ENCODE data around the gene UPF3A. TPM values are rescaled to one million over a fixed set of nuclear protein-coding genes. Genes with fewer than 3 reads are reported as not detected.

Gene UPF3A
- total and polyA plus RNA-seq, 10 of the 15 experiments (the other 5 are each of a cell fraction or from before 2014, with no cell fraction given), result 18.6 to 61.5 (median 43.3) TPM

- FAIRE-seq (no peak), ATAC-seq (no peak), DNase-seq (ENCODE audit: low read depth, low spot score) (no peak)
- SMC1A ChIA-PET (ENCODE audit: uncharacterized antibody, unreplicated experiment), result interaction anchor here (0.7 to 1.6 kb wide), 2 partner anchors 39 to 136 kb away, joined by 3 to 4 read pairs; no protein-coding TSS in a partner anchor
- H3K9me3 ChIP-seq (replicated peaks; ENCODE audit: control insufficient read depth, insufficient read depth, low read length), result no peaks in the 10 kb centered on the region
- H3K79me2 ChIP-seq (ENCODE audit: control insufficient read depth, insufficient read depth, low read length), result peaks cover 29% of the 10 kb centered on the region
- in situ Hi-C loops (cut with MboI) (no loop called here), intact Hi-C loops (cut with micrococcal nuclease; ENCODE audit: unreplicated experiment) (no loop called here)
- no peak overlapping the region for H2AFZ ChIP-seq (ENCODE audit: control insufficient read depth, low read depth, low read length)
- no TSS peak for BruUV-seq (replicated peaks)
- no peaks in the 10 kb centered on the region for H3K4me1 ChIP-seq (ENCODE audit: control insufficient read depth, insufficient read depth, low read length)
- POLR2A ChIA-PET, result no interaction called here
- no peak overlapping the region for H3K4me3 ChIP-seq
- CTCF ChIA-PET, result interaction anchor here (1.0 kb wide), 1 partner anchor 10 kb away, joined by 3 read pairs; no protein-coding TSS in a partner anchor
- peaks cover 4 to 10% of the 10 kb centered on the region in 2 experiments for H3K36me3 ChIP-seq (ENCODE audit: control insufficient read depth in 2 of 2, insufficient read depth in 2 of 2, low read length in 1 of 2)
- RAD21 ChIA-PET (ENCODE audit: unreplicated experiment), result no interaction called here
- no peak overlapping the region for H3K27ac ChIP-seq (ENCODE audit: control insufficient read depth, insufficient read depth)
- no peak overlapping the region for H3K9ac ChIP-seq (ENCODE audit: control insufficient read depth, insufficient read depth, low read length)
- 98% methylated on average over 8 of the region's 8 CpGs for WGBS (ENCODE audit: insufficient coverage, insufficient replicate concordance, low lambda C conversion rate, missing lambda C conversion rate)
- no peak overlapping the region for H3K4me2 ChIP-seq (ENCODE audit: control insufficient read depth, insufficient read depth)
- no peaks in the 10 kb centered on the region for H3K27me3 ChIP-seq (replicated peaks in 1 of 2; ENCODE audit: control insufficient read depth in 2 of 2, insufficient read depth in 2 of 2, low read length in 1 of 2)
- H4K20me1 ChIP-seq (ENCODE audit: control insufficient read depth, insufficient read depth), result no peaks in the 10 kb centered on the region
- TF ChIP-seq MEF2B (IDR thresholded peaks at IDR 0.05; ENCODE audit: partially characterized antibody, poor library complexity, severe bottlenecking) (no peak), NFYA (IDR thresholded peaks at IDR 0.05; ENCODE audit: borderline replicate concordance, low read depth, low read length) (no peak), GATAD2B (conservative IDR thresholded peaks at IDR 0.05; ENCODE audit: low read depth) (no peak), NRF1 (conservative IDR thresholded peaks at IDR 0.05; ENCODE audit: low read depth, low read length) (no peak)
Measured at GRCh38 chr13:114286808-114287207, 5.4 kb downstream of the UPF3A start.

DNA sequence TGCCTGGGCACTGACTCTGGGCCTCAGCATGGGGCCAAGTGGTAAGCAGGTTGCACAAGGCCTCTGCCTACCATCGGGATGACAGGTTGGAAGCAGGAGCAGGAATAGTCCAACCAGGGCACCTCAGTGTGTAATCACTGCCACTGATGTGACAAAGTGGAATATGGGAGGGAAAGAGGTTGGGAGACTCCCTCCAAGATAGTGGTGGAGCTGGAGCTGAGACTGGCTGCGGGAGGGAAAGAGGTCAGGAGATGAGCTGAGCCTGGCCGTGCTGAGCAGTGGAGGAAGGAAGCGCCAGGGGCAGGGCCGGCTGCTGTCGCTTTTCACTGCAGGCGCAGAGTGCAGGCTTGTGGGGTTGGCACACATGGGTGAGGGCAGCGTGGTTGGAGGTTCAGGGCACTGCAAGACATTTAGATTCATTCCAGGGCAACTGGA, 6.8 kb downstream of the UPF3A start:
- 99% methylated on average over 8 of the region's 8 CpGs for WGBS (ENCODE audit: insufficient coverage, insufficient replicate concordance, low lambda C conversion rate, missing lambda C conversion rate)
- Histone ChIP-seq H3K27ac (ENCODE audit: control insufficient read depth, insufficient read depth) (no peak overlapping the region), H3K79me2 (ENCODE audit: control insufficient read depth, insufficient read depth, low read length) (peaks cover 16% of the 10 kb centered on the region), H3K9ac (ENCODE audit: control insufficient read depth, insufficient read depth, low read length) (no peak overlapping the region), H3K4me1 (ENCODE audit: control insufficient read depth, insufficient read depth, low read length) (0 out of 2 replicates have a peak, but pooled peaks cover 6% of the 10 kb centered on the region), H3K9me3 (replicated peaks; ENCODE audit: control insufficient read depth, insufficient read depth, low read length) (no peaks in the 10 kb centered on the region), H4K20me1 (ENCODE audit: control insufficient read depth, insufficient read depth) (no peaks in the 10 kb centered on the region), H3K27me3 (replicated peaks in 1 of 2; ENCODE audit: control insufficient read depth in 2 of 2, insufficient read depth in 2 of 2, low read length in 1 of 2) (no peaks in the 10 kb centered on the region), H3K36me3 (ENCODE audit: control insufficient read depth in 2 of 2, insufficient read depth in 2 of 2, low read length in 1 of 2) (peaks cover 5 to 18% of the 10 kb centered on the region in 2 experiments), H3K4me3 (no peak overlapping the region), H3K4me2 (ENCODE audit: control insufficient read depth, insufficient read depth) (no peak overlapping the region), H2AFZ (ENCODE audit: control insufficient read depth, low read depth, low read length) (no peak overlapping the region)
- in situ Hi-C loops (cut with MboI) (no loop called here), intact Hi-C loops (cut with micrococcal nuclease; ENCODE audit: unreplicated experiment) (no loop called here)
- RAD21 ChIA-PET (ENCODE audit: unreplicated experiment), result no interaction called here
- SMC1A ChIA-PET (ENCODE audit: uncharacterized antibody, unreplicated experiment), result no interaction called here
- no peak for ATAC-seq
- no peak for DNase-seq (ENCODE audit: low read depth, low spot score)
- no TSS peak for BruUV-seq (replicated peaks)
- POLR2A ChIA-PET, result no interaction called here
- no peak for FAIRE-seq
- CTCF ChIA-PET, result no interaction called here
- TF ChIP-seq NR2F1 (conservative IDR thresholded peaks at IDR 0.05) (no peak), POLR2A (IDR thresholded peaks at IDR 0.05; ENCODE audit: low read depth, low read length) (peak; percentile 56; the same call in 1 of the 2 replicates)

Data from GM12878 (cell line).